Vagina (tissue), 2 donors: Measurements from ENCODE around the gene KIAA0232. TPM values are rescaled to one million over a fixed set of nuclear protein-coding genes. Genes with fewer than 3 reads are reported as not detected.
"Not testable (repeated sequence)": the region's sequence is repeated elsewhere in the genome, so short reads cannot be mapped to it uniquely, and the experiment has no call there.

Experiments used
- DNase-seq, 2 donors: peaks; one replicate each; pipeline ENCODE4 v3.0.0-alpha.2; 2017; ENCODE audit errors: extremely low spot score in 2 of 2
- H3K27ac ChIP-seq: fragments of 200-600 bp; sonication (generic); one replicate; pipeline ENCODE4 v1.5.1; 2019
- H3K27me3 ChIP-seq: fragments of 200-600 bp; sonication (generic); one replicate; pipeline ENCODE4 v1.5.1; 2019
- H3K36me3 ChIP-seq, 2 donors: fragments of 200-600 bp; sonication (generic); one replicate each; pipeline ENCODE4 v1.5.1; 2017 to 2019
- H3K4me1 ChIP-seq: fragments of 200-600 bp; sonication (generic); one replicate; pipeline ENCODE4 v1.5.1; 2019
- H3K4me3 ChIP-seq, 2 donors: fragments of 200-600 bp; sonication (generic); 1 replicate in 1 of 2; 2 replicates in 1 of 2; pipeline ENCODE4 v1.5.1; 2016 to 2019
- H3K9me3 ChIP-seq: fragments of 200-600 bp; sonication (generic); one replicate; pipeline ENCODE4 v1.5.1; 2019
- POLR2A ChIP-seq, 2 donors: fragments of 450-650 bp; IDR thresholded peaks; one replicate each; pipeline ENCODE4 v1.6.1; 2017; ENCODE audit warnings: antibody characterized with exemption in 2 of 2, mild to moderate bottlenecking in 2 of 2, moderate library complexity in 2 of 2
- POLR2AphosphoS5 ChIP-seq, 2 donors: sonication (generic); formaldehyde crosslinking; IDR thresholded peaks; one replicate each; pipeline ENCODE4 v1.9.0; 2017; ENCODE audit warnings: antibody characterized with exemption in 2 of 2, mild to moderate bottlenecking in 2 of 2, low read depth in 1 of 2; ENCODE audit not compliant: insufficient read depth in 1 of 2
- intact Hi-C: fragments of 100-400 bp; cut with DNase I; formaldehyde crosslinking; loops from one replicate; pipeline ENCODE4 v1.15.1; 2023
- total RNA-seq: library from RNA; depleted of rRNA; stranded (reverse); fragments of >200 nt; gene quantifications from one replicate; pipeline ENCODE4 v1.2.3, GENCODE V29; 2016
- TF ChIP-seq, protein P1 (sequence below), 3 experiments: fragments of 450-650 bp in 2 of 3; fragments of 200-600 bp in 1 of 3; sonication (generic) in 1 of 3; IDR thresholded peaks; one replicate each; pipeline ENCODE4 v1.5.1; 2017 to 2019; ENCODE audit warnings: antibody characterized with exemption in 3 of 3, mild to moderate bottlenecking in 2 of 3, moderate library complexity in 2 of 3

The KIAA0232 gene
- total RNA-seq, 1 donor from 2014 or later = 29.0 TPM

DNA sequence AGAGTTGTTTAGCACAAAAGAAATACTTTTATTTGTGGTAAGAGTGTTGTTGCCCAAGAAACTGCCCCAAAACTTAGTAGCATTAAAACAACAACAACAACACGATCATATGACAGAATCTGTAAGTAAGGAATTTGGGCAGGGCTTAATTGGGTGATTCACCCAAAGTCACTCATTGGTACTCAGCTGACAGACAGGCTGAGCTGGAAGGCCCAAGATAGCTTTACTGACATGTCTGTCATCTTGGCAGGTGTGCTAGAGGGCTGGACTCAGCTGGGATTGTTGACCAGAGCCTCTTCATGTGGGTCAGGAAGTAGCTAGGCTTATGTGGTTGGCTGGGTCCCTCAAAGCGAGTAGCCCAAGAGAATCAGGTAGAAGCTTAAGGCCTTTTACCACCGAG lies 52.3 kb downstream of the KIAA0232 start:
- Histone ChIP-seq H3K27ac (no peak overlapping the region), H3K36me3 (peaks cover 0 to 16% of the 10 kb centered on the region in 2 donors), H3K4me1 (peaks cover 12% of the 10 kb centered on the region)

DNA sequence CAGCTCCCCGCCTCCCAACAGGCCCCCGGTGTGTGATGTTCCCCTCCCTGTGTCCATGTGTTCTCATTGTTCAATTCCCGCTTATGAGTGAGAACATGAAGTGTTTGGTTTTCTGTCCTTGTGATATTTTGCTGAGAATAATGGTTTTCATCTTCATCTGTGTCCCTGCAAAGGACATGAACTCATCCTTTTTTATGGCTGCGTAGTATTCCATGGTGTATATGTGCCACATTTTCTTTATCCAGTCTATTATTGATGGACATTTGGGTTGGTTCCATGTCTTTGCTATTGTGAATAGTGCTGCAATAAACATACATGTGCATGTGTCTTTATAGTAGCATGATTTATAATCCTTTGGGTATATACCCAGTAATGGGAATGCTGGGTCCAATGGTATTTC lies 53.1 kb downstream of the KIAA0232 start:
- H3K4me3 ChIP-seq, DNase-seq, intact Hi-C loops, H3K27ac ChIP-seq, H3K9me3 ChIP-seq, H3K27me3 ChIP-seq: not testable (repeated sequence)
- Histone ChIP-seq H3K4me1 (peaks cover 18% of the 10 kb centered on the region), H3K36me3 (peaks cover 0 to 15% of the 10 kb centered on the region in 2 donors)

More for the DNA sequence above, 52.3 kb downstream of the KIAA0232 start:
- peak in 1 of 2 donors; percentile 49 for TF ChIP-seq POLR2AphosphoS5 (IDR thresholded peaks at IDR 0.05; ENCODE audit: insufficient read depth in 1 of 2, low read depth in 1 of 2)
- TF ChIP-seq, protein P1, sequence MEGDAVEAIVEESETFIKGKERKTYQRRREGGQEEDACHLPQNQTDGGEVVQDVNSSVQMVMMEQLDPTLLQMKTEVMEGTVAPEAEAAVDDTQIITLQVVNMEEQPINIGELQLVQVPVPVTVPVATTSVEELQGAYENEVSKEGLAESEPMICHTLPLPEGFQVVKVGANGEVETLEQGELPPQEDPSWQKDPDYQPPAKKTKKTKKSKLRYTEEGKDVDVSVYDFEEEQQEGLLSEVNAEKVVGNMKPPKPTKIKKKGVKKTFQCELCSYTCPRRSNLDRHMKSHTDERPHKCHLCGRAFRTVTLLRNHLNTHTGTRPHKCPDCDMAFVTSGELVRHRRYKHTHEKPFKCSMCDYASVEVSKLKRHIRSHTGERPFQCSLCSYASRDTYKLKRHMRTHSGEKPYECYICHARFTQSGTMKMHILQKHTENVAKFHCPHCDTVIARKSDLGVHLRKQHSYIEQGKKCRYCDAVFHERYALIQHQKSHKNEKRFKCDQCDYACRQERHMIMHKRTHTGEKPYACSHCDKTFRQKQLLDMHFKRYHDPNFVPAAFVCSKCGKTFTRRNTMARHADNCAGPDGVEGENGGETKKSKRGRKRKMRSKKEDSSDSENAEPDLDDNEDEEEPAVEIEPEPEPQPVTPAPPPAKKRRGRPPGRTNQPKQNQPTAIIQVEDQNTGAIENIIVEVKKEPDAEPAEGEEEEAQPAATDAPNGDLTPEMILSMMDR (IDR thresholded peaks at IDR 0.05) = no peak
- TF ChIP-seq POLR2A (IDR thresholded peaks at IDR 0.05) = no peak
- DNase-seq = no peak
- Histone ChIP-seq H3K9me3 (no peaks in the 10 kb centered on the region), H3K27me3 (no peaks in the 10 kb centered on the region), H3K4me3 (no peak overlapping the region)
- intact Hi-C loops = no loop called here

- intact Hi-C loops, DNase-seq: not testable (repeated sequence)
- H3K4me1 ChIP-seq = peaks cover 26% of the 10 kb centered on the region
Measured at GRCh38 chr4:6837106-6837505, 54.6 kb downstream of the KIAA0232 start.

DNA sequence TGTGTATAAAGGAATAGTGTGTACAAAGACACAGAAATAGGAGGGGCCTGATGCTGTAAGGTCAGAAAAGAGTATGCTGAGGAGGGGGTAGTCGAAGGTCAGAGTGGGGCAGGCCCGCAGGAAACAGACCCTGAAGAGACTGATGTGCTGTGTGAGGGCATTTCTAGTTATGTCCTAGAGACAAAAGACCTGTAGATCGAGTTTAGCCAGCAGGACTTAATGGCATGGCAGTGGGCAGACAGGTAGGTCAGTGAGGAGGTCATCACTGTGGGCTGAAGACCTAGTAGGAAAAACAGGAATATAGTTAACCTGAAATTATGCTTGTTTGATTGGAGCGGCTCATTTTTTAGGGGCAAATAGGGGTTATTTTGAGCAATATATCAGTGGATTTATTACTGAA lies 57.1 kb downstream of the KIAA0232 start:
- no peak overlapping the region for H3K27ac ChIP-seq
- no peak overlapping the region for H3K4me3 ChIP-seq
- intact Hi-C loops = no loop called here

More at GRCh38 chr4:6837106-6837505, 54.6 kb downstream of the KIAA0232 start:
- not testable (repeated sequence) for H3K27ac ChIP-seq, H3K4me3 ChIP-seq, H3K9me3 ChIP-seq, H3K27me3 ChIP-seq
- peaks cover 0 to 11% of the 10 kb centered on the region in 2 donors for H3K36me3 ChIP-seq

DNA sequence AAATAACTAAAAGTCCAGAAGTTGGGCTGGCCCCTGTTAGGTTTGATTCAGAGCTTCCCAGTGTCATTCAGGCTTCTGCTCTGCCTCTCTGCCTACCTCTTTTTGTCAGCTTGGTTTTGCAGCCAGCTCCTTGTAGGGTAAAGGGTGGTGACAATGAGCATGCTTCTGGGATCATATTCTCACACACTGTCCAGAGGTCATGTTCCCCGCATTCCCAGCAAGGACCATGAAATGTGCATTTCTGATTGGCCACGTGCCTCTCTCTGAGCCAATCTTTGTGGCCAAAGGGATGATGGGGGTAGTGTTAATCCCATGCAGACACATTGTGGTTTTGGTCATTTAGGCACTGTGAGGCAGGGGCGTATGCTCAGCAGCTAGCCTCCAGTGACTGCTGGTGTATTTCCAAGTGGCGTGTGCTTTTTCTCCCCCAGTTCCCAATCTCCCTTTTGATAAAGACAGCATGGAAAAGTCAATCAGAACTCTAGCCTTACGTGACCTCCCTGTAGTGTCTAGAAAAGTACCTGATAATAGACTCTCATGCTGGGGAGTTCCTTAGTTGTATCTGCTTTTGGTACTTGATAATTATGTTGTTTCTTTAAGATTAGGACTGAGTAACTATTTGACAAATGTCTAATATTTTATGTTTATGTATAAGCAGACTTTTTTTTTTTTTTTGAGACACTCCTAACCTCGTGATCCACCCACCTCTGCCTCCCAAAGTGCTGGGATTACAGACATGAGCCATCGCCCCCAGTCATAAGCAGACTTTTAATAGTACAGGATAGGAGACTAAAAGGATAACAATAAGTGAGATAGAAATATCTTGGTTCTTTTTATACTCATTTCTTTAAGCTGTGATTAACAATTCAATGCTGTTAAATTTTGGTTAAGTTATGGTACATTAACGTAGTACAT lies 57.8 kb downstream of the KIAA0232 start:
- Histone ChIP-seq H3K27ac (no peak overlapping the region), H3K4me1 (peaks cover 26% of the 10 kb centered on the region), H3K4me3 (no peak overlapping the region), H3K36me3 (peaks cover 0 to 16% of the 10 kb centered on the region in 2 donors), H3K27me3 (no peaks in the 10 kb centered on the region), H3K9me3 (no peaks in the 10 kb centered on the region)
- intact Hi-C loops = no loop called here
- no peak for DNase-seq
- TF ChIP-seq POLR2A (IDR thresholded peaks at IDR 0.05) = no peak
- TF ChIP-seq, protein P1 (IDR thresholded peaks at IDR 0.05) = no peak

More for the DNA sequence above, 57.1 kb downstream of the KIAA0232 start:
- TF ChIP-seq POLR2A (IDR thresholded peaks at IDR 0.05) = no peak
- TF ChIP-seq, protein P1 (IDR thresholded peaks at IDR 0.05) = no peak
- TF ChIP-seq POLR2AphosphoS5 (IDR thresholded peaks at IDR 0.05; ENCODE audit: insufficient read depth in 1 of 2, low read depth in 1 of 2) = no peak
- Histone ChIP-seq H3K4me1 (peaks cover 26% of the 10 kb centered on the region), H3K36me3 (peaks cover 0 to 11% of the 10 kb centered on the region in 2 donors), H3K9me3 (no peaks in the 10 kb centered on the region), H3K27me3 (no peaks in the 10 kb centered on the region)
- DNase-seq = no peak

- Histone ChIP-seq H3K27me3 (no peaks in the 10 kb centered on the region), H3K36me3 (peaks cover 0 to 16% of the 10 kb centered on the region in 2 donors), H3K27ac (no peak overlapping the region), H3K4me1 (peaks cover 12% of the 10 kb centered on the region), H3K9me3 (no peaks in the 10 kb centered on the region), H3K4me3 (no peak overlapping the region)
- no peak for TF ChIP-seq POLR2AphosphoS5 (IDR thresholded peaks at IDR 0.05; ENCODE audit: insufficient read depth in 1 of 2, low read depth in 1 of 2)
- TF ChIP-seq, protein P1 (IDR thresholded peaks at IDR 0.05) = no peak
- no peak for DNase-seq
- intact Hi-C loops = no loop called here
Measured at GRCh38 chr4:6845027-6845426, 62.5 kb downstream of the KIAA0232 start.
